ENCODE data around the gene SNHG17.
"Not testable (repeated sequence)": the region's sequence is repeated elsewhere in the genome, so short reads cannot be mapped to it uniquely, and the experiment has no call there.

The SNHG17 gene

GRCh38 chr20:38414769-38415450 is 20.2 kb downstream of the SNHG17 start:
- no peak for DNase-seq (ENCODE audit: extremely low read depth, low read depth)
- TF ChIP-seq CTCF (IDR thresholded peaks at IDR 0.05; ENCODE audit: low read depth, low read length), result no peak

- TF ChIP-seq CTCF (IDR thresholded peaks at IDR 0.05; ENCODE audit: low read depth, low read length), result no peak
- DNase-seq (ENCODE audit: extremely low read depth, low read depth), result no peak
These were observed 22.1 kb downstream of the SNHG17 start for GRCh38 chr20:38412877-38413577.

DNA sequence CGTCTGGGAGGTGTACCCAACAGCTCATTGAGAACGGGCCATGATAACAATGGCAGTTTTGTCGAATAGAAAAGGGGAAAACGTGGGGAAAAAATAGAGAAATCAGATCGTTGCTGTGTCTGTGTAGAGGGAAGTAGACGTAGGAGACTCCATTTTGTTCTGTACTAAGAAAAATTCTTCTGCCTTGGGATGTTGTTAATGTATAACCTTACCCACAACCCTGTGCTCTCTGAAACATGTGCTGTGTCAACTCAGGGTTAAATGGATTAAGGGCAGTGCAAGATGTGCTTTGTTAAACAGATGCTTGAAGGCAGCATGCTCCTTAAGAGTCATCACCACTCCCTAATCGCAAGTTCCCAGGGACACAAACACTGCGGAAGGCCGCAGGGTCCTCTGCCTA is 27.3 kb downstream of the SNHG17 start:
- DNase-seq (ENCODE audit: extremely low read depth, low read depth), result not testable (repeated sequence)

DNA sequence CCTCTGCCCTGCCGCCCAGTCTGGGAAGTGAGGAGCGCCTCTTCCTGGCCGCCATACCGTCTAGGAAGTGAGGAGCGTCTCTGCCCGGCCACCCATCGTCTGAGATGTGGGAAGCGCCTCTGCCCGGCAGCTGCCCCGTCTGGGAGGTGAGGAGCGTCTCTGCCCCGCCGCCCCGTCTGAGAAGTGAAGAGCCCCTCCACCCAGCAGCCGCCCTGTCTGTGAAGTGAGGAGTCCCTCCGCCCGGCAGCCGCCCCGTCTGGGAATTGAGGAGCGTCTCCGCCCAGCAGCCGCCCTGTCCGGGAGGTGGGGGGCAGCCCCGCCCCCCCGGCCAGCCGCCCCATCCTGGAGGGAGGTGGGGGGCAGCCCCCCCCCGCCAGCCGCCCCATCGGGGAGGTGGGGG is 27.8 kb downstream of the SNHG17 start:
- no peak for TF ChIP-seq CTCF (IDR thresholded peaks at IDR 0.05; ENCODE audit: low read depth, low read length)
- DNase-seq (ENCODE audit: extremely low read depth, low read depth), result no peak

GRCh38 chr20:38406476-38406875 is 28.7 kb downstream of the SNHG17 start:
- DNase-seq (ENCODE audit: extremely low read depth, low read depth), result no peak
- no peak for TF ChIP-seq CTCF (IDR thresholded peaks at IDR 0.05; ENCODE audit: low read depth, low read length)

DNA sequence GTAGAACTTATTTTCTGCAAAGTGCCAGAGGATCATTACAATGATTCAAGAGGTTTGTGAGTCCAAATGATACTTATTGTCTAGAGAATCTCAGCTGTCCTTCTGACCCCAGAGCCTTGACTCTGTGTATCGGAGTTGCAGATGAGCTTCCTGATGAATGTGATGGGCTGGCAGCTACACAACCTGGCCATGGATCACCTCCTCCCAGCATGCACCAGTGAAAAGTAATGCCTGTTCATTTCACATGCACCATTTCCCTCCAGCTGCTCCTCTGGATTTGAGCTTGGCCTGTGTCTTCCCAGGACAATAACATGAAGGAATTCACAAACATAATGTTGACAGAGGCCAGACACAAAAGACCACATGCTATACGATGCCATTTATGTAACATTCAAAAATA is 30.0 kb downstream of the SNHG17 start:
- no peak for TF ChIP-seq CTCF (IDR thresholded peaks at IDR 0.05; ENCODE audit: low read depth, low read length)
- no peak for DNase-seq (ENCODE audit: extremely low read depth, low read depth)

DNA sequence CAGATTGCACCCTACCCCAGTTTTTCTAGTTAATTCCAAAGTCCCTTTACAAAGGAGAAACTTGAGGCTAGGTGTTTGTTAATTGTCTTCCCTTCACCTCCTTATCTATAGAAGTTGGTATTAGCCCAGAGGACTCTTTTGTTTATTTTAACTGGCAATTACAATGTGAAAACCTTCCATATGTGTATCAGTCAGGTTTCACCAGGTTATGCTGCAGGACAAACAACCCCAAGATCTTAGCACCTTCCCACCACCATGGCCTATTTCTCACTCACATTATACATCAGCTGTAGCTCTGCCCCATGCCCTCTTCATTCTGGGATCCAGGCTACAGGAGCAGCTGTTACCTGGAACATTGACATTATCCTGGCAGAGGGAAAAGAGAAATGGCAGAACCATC is 31.1 kb downstream of the SNHG17 start:
- TF ChIP-seq CTCF (IDR thresholded peaks at IDR 0.05; ENCODE audit: low read depth, low read length), result no peak
- DNase-seq (ENCODE audit: extremely low read depth, low read depth), result no peak

DNA sequence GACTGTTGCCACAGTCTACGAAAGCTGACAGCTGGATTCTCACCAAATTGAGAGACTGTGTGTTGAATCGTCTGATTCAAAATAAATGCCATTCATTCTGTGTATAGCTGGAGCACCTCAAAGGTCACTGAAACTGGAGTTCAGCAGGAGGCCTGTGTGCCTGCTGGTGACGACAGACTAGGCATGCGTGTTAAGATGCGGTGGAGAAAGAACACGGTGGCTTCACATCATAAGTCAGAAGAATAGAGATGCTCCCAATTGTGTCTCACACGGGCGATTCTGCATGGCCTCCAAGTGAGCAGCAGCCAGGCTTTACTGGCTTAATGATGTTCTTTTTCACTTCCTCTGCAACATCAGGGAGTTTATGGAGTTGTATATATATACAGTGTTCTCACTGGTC is 32.3 kb downstream of the SNHG17 start:
- DNase-seq (ENCODE audit: extremely low read depth, low read depth), result no peak
- TF ChIP-seq CTCF (IDR thresholded peaks at IDR 0.05; ENCODE audit: low read depth, low read length), result no peak

Data from AG09319 (cell line).